SKM-1 (cell line): ENCODE measurements around the gene TMC1.

Experiments used
- DNase-seq: peaks from one replicate; lab custom pipeline; 2025; ENCODE audit not compliant: unreplicated experiment; lab: John Stamatoyannopoulos, UW

TMC1 gene

GRCh38 chr9:72600671-72601070 lies 79.3 kb downstream of the TMC1 start:
- DNase-seq: no peak

- no peak for DNase-seq
Observed at GRCh38 chr9:72601615-72602014, 80.2 kb downstream of the TMC1 start.

- DNase-seq: no peak
Observed at GRCh38 chr9:72612449-72612848, 91.0 kb downstream of the TMC1 start.

- no peak for DNase-seq
Observed at GRCh38 chr9:72614067-72614466, 92.7 kb downstream of the TMC1 start.

- no peak for DNase-seq
Observed at GRCh38 chr9:72615931-72616330, 94.5 kb downstream of the TMC1 start.

GRCh38 chr9:72618811-72619210 lies 97.4 kb downstream of the TMC1 start:
- no peak for DNase-seq

GRCh38 chr9:72622186-72622585 lies 100.8 kb downstream of the TMC1 start:
- no peak for DNase-seq

- DNase-seq: no peak
Observed at GRCh38 chr9:72623156-72623555, 101.7 kb downstream of the TMC1 start.

- no peak for DNase-seq
Observed at GRCh38 chr9:72627147-72627546, 105.7 kb downstream of the TMC1 start.

- DNase-seq: no peak
Observed at GRCh38 chr9:72627956-72628540, 106.6 kb downstream of the TMC1 start.

GRCh38 chr9:72633966-72634365 lies 112.6 kb downstream of the TMC1 start:
- no peak for DNase-seq

- DNase-seq: no peak
Observed at GRCh38 chr9:72635197-72635596, 113.8 kb downstream of the TMC1 start.

- no peak for DNase-seq
Observed at GRCh38 chr9:72636621-72637020, 115.2 kb downstream of the TMC1 start.

- no peak for DNase-seq
Observed at GRCh38 chr9:72643651-72644050, 122.2 kb downstream of the TMC1 start.

GRCh38 chr9:72646061-72646460 lies 124.7 kb downstream of the TMC1 start:
- no peak for DNase-seq

- DNase-seq: no peak
Observed at GRCh38 chr9:72648324-72649126, 127.1 kb downstream of the TMC1 start.

GRCh38 chr9:72649127-72649442 lies 127.7 kb downstream of the TMC1 start:
- no peak for DNase-seq

GRCh38 chr9:72650206-72650605 lies 128.8 kb downstream of the TMC1 start:
- no peak for DNase-seq

- DNase-seq: no peak
Observed at GRCh38 chr9:72656021-72656420, 134.6 kb downstream of the TMC1 start.

GRCh38 chr9:72657023-72657422 lies 135.6 kb downstream of the TMC1 start:
- no peak for DNase-seq

- no peak for DNase-seq
Observed at GRCh38 chr9:72658703-72659102, 137.3 kb downstream of the TMC1 start.

- DNase-seq: no peak
Observed at GRCh38 chr9:72661401-72662135, 140.2 kb downstream of the TMC1 start.
